ENCODE data around the gene LTB.

The LTB gene

GRCh38 chr6:31575952-31576685 is 6.1 kb downstream of the LTB start:
- Histone ChIP-seq H3K9me3 (ENCODE audit: low read length) (no peaks in the 10 kb centered on the region), H4K20me1 (ENCODE audit: insufficient read depth, low read length) (no peaks in the 10 kb centered on the region), H3K4me2 (ENCODE audit: low read length) (peak overlapping the region; percentile 61), H3K4me3 (ENCODE audit: low read depth, low read length, poor library complexity, severe bottlenecking) (peak overlapping the region; percentile 60), H3K4me1 (ENCODE audit: insufficient read depth, low read length, severe bottlenecking) (peaks cover 57% of the 10 kb centered on the region), H3K36me3 (ENCODE audit: insufficient read depth, low read length) (no peaks in the 10 kb centered on the region), H3K9me2 (ENCODE audit: low read depth, low read length) (no peaks in the 10 kb centered on the region), H3K27ac (ENCODE audit: low read depth, low read length, poor library complexity, severe bottlenecking) (no peak overlapping the region), H3K27me3 (ENCODE audit: insufficient read depth, low read length) (no peaks in the 10 kb centered on the region), H3K9ac (ENCODE audit: low read length) (peak overlapping the region; percentile 63; the same call in 1 of the 2 replicates), H2AFZ (ENCODE audit: low read length) (no peak overlapping the region), H3F3A (ENCODE audit: insufficient read depth, low read length) (no peaks in the 10 kb centered on the region), H3K79me2 (ENCODE audit: insufficient read depth, low read length) (no peaks in the 10 kb centered on the region)
- TF ChIP-seq CTCF (IDR thresholded peaks at IDR 0.05; ENCODE audit: low read length) (no peak), EZH2 (IDR thresholded peaks at IDR 0.05; ENCODE audit: borderline replicate concordance, low read length) (no peak)

GRCh38 chr6:31575335-31575901 is 6.8 kb downstream of the LTB start, which contains the start of gene TNF:
Gene TNF (plus strand): TSS chr6:31575565. CDS start chr6:31575742, 177 bp downstream.
- Histone ChIP-seq H3K4me1 (ENCODE audit: insufficient read depth, low read length, severe bottlenecking) (peaks cover 60% of the 10 kb centered on the region), H3K27ac (ENCODE audit: low read depth, low read length, poor library complexity, severe bottlenecking) (no peak within 1 kb of the TSS), H3K79me2 (ENCODE audit: insufficient read depth, low read length) (no peaks in the 10 kb centered on the region), H4K20me1 (ENCODE audit: insufficient read depth, low read length) (no peaks in the 10 kb centered on the region), H3K27me3 (ENCODE audit: insufficient read depth, low read length) (no peaks in the 10 kb centered on the region), H3F3A (ENCODE audit: insufficient read depth, low read length) (no peaks in the 10 kb centered on the region), H3K4me3 (ENCODE audit: low read depth, low read length, poor library complexity, severe bottlenecking) (peak within 1 kb of the TSS; percentile 60), H3K9me3 (ENCODE audit: low read length) (no peaks in the 10 kb centered on the region), H3K4me2 (ENCODE audit: low read length) (peak within 1 kb of the TSS; percentile 61), H3K36me3 (ENCODE audit: insufficient read depth, low read length) (no peaks in the 10 kb centered on the region), H3K9ac (ENCODE audit: low read length) (peak within 1 kb of the TSS; percentile 63; the same call in 1 of the 2 replicates), H3K9me2 (ENCODE audit: low read depth, low read length) (no peaks in the 10 kb centered on the region), H2AFZ (ENCODE audit: low read length) (no peak within 1 kb of the TSS)
- no peak for TF ChIP-seq EZH2 (IDR thresholded peaks at IDR 0.05; ENCODE audit: borderline replicate concordance, low read length)
- TF ChIP-seq CTCF (IDR thresholded peaks at IDR 0.05; ENCODE audit: low read length) = no peak

GRCh38 chr6:31574106-31575061 is 7.8 kb downstream of the LTB start:
- Histone ChIP-seq H4K20me1 (ENCODE audit: insufficient read depth, low read length) (no peaks in the 10 kb centered on the region), H3K9ac (ENCODE audit: low read length) (no peak overlapping the region; the same call in 1 of the 2 replicates), H3K4me2 (ENCODE audit: low read length) (no peak overlapping the region; the same call in 1 of the 2 replicates), H3K27me3 (ENCODE audit: insufficient read depth, low read length) (no peaks in the 10 kb centered on the region), H3K9me2 (ENCODE audit: low read depth, low read length) (no peaks in the 10 kb centered on the region), H3K79me2 (ENCODE audit: insufficient read depth, low read length) (no peaks in the 10 kb centered on the region), H3K4me1 (ENCODE audit: insufficient read depth, low read length, severe bottlenecking) (peaks cover 63% of the 10 kb centered on the region), H3K9me3 (ENCODE audit: low read length) (no peaks in the 10 kb centered on the region), H3K27ac (ENCODE audit: low read depth, low read length, poor library complexity, severe bottlenecking) (no peak overlapping the region), H2AFZ (ENCODE audit: low read length) (no peak overlapping the region), H3F3A (ENCODE audit: insufficient read depth, low read length) (no peaks in the 10 kb centered on the region), H3K36me3 (ENCODE audit: insufficient read depth, low read length) (no peaks in the 10 kb centered on the region), H3K4me3 (ENCODE audit: low read depth, low read length, poor library complexity, severe bottlenecking) (no peak overlapping the region)
- TF ChIP-seq CTCF (IDR thresholded peaks at IDR 0.05; ENCODE audit: low read length) (peak; percentile 13; the same call in 1 of the 2 replicates), EZH2 (IDR thresholded peaks at IDR 0.05; ENCODE audit: borderline replicate concordance, low read length) (no peak)
